ENCODE results near the gene C1QTNF8.

The C1QTNF8 gene

GRCh38 chr16:1127971-1128715, 32.1 kb upstream of the C1QTNF8 start:
- DNase-seq (ENCODE audit: low spot score): no peak

- DNase-seq (ENCODE audit: low spot score): no peak
Observed at GRCh38 chr16:1127101-1127500, 31.1 kb upstream of the C1QTNF8 start.

- DNase-seq (ENCODE audit: low spot score): no peak
Observed at GRCh38 chr16:1126586-1126985, 30.5 kb upstream of the C1QTNF8 start.

GRCh38 chr16:1126044-1126443, 30.0 kb upstream of the C1QTNF8 start:
- no peak for DNase-seq (ENCODE audit: low spot score)

- DNase-seq (ENCODE audit: low spot score): no peak
Observed at GRCh38 chr16:1125471-1125870, 29.4 kb upstream of the C1QTNF8 start.

- no peak for DNase-seq (ENCODE audit: low spot score)
Observed at GRCh38 chr16:1124795-1125194, 28.8 kb upstream of the C1QTNF8 start.

GRCh38 chr16:1124291-1124690, 28.2 kb upstream of the C1QTNF8 start:
- DNase-seq (ENCODE audit: low spot score): no peak

GRCh38 chr16:1123525-1124230, 27.6 kb upstream of the C1QTNF8 start:
- DNase-seq (ENCODE audit: low spot score): no peak

- DNase-seq (ENCODE audit: low spot score): no peak
Observed at GRCh38 chr16:1122398-1122765, 26.3 kb upstream of the C1QTNF8 start.

GRCh38 chr16:1121601-1122397, 25.8 kb upstream of the C1QTNF8 start:
- DNase-seq (ENCODE audit: low spot score): no peak

- DNase-seq (ENCODE audit: low spot score): no peak
Observed at GRCh38 chr16:1121009-1121408, 25.0 kb upstream of the C1QTNF8 start.

GRCh38 chr16:1120577-1120941, 24.5 kb upstream of the C1QTNF8 start:
- no peak for DNase-seq (ENCODE audit: low spot score)

GRCh38 chr16:1119766-1120576, 23.9 kb upstream of the C1QTNF8 start:
- peak; percentile 56 for DNase-seq (ENCODE audit: low spot score)

GRCh38 chr16:1119129-1119528, 23.1 kb upstream of the C1QTNF8 start:
- DNase-seq (ENCODE audit: low spot score): no peak

GRCh38 chr16:1117926-1118325, 21.9 kb upstream of the C1QTNF8 start:
- no peak for DNase-seq (ENCODE audit: low spot score)

- DNase-seq (ENCODE audit: low spot score): no peak
Observed at GRCh38 chr16:1117176-1117900, 21.3 kb upstream of the C1QTNF8 start.

- no peak for DNase-seq (ENCODE audit: low spot score)
Observed at GRCh38 chr16:1116693-1117077, 20.6 kb upstream of the C1QTNF8 start.

- DNase-seq (ENCODE audit: low spot score): no peak
Observed at GRCh38 chr16:1113889-1114526, 18.0 kb upstream of the C1QTNF8 start.

- no peak for DNase-seq (ENCODE audit: low spot score)
Observed at GRCh38 chr16:1113489-1113888, 17.4 kb upstream of the C1QTNF8 start.

GRCh38 chr16:1112506-1113184, 16.6 kb upstream of the C1QTNF8 start:
- DNase-seq (ENCODE audit: low spot score): no peak
